ENCODE data around the gene CBL.

DNA sequence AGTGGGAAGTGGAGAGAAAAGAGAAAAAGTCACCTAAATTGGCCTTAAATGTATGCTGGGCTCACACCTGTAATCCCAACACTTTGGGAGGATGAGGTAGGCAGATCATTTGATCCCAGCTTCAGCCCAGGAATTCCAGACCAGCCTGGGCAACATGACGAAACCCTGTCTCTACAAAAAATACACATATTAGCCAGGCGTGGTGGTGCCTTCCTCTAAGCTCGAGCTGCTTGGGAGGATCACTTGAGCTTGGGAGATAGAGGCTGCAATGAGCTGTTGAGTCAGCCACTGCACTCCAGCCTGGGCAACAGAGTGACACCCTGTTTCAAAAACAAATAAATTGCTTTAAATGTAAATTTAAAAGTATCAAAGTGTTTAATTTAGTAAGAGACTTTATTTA lies 3.9 kb downstream of the CBL start:
- TF ChIP-seq, protein P1, sequence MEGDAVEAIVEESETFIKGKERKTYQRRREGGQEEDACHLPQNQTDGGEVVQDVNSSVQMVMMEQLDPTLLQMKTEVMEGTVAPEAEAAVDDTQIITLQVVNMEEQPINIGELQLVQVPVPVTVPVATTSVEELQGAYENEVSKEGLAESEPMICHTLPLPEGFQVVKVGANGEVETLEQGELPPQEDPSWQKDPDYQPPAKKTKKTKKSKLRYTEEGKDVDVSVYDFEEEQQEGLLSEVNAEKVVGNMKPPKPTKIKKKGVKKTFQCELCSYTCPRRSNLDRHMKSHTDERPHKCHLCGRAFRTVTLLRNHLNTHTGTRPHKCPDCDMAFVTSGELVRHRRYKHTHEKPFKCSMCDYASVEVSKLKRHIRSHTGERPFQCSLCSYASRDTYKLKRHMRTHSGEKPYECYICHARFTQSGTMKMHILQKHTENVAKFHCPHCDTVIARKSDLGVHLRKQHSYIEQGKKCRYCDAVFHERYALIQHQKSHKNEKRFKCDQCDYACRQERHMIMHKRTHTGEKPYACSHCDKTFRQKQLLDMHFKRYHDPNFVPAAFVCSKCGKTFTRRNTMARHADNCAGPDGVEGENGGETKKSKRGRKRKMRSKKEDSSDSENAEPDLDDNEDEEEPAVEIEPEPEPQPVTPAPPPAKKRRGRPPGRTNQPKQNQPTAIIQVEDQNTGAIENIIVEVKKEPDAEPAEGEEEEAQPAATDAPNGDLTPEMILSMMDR (IDR thresholded peaks at IDR 0.05): no peak
- TF ChIP-seq POLR2A (IDR thresholded peaks at IDR 0.05): no peak
